NB4 (cell line): ENCODE results near the gene SURF4.

Experiments used
- DNase-seq: peaks from one replicate; pipeline ENCODE4 v3.0.0; 2010; ENCODE audit warnings: low read depth
- H3K4me3 ChIP-seq: one replicate; pipeline ENCODE4 v1.5.1; 2011; ENCODE audit warnings: mild to moderate bottlenecking, low read depth, low read length, moderate library complexity
- MYC ChIP-seq: IDR thresholded peaks from 2 replicates; pipeline ENCODE4 v1.6.1; 2011; ENCODE audit warnings: low read depth, low read length
- POLR2A ChIP-seq: IDR thresholded peaks from 2 replicates; pipeline ENCODE4 v1.6.1; 2011; ENCODE audit warnings: mild to moderate bottlenecking; ENCODE audit not compliant: insufficient read length; ENCODE audit errors: extremely low read depth
- TF ChIP-seq, protein P1 (sequence below): IDR thresholded peaks from one replicate; pipeline ENCODE4 v1.5.1; 2012; ENCODE audit warnings: low read depth, low read length
- TF ChIP-seq, protein P2 (sequence below): IDR thresholded peaks from 2 replicates; pipeline ENCODE4 v1.6.1; 2011; ENCODE audit warnings: low read depth, low read length

SURF4 gene

DNA sequence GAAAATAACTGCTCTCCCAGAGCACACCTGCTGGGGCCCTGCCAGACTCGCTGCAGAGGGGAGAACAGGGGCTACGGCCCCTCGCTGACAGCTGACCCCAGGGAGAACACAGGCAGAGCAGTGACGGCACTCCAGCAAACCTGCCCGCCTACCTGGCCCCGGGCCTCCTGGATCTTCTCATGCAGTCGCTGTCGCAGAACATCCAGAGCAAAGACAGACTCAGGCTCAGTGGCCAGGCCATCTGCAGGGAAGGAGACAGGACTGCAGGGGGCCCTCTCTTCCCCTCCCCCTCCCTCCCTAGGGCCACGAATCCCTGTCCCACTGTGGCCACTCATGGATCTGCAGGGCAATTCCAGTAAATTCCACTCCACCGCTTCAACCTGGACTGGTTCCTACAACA lies 42.3 kb downstream of the SURF4 start:
- peak; percentile 7 for DNase-seq
- no peak overlapping the region for H3K4me3 ChIP-seq
- TF ChIP-seq, protein P1, sequence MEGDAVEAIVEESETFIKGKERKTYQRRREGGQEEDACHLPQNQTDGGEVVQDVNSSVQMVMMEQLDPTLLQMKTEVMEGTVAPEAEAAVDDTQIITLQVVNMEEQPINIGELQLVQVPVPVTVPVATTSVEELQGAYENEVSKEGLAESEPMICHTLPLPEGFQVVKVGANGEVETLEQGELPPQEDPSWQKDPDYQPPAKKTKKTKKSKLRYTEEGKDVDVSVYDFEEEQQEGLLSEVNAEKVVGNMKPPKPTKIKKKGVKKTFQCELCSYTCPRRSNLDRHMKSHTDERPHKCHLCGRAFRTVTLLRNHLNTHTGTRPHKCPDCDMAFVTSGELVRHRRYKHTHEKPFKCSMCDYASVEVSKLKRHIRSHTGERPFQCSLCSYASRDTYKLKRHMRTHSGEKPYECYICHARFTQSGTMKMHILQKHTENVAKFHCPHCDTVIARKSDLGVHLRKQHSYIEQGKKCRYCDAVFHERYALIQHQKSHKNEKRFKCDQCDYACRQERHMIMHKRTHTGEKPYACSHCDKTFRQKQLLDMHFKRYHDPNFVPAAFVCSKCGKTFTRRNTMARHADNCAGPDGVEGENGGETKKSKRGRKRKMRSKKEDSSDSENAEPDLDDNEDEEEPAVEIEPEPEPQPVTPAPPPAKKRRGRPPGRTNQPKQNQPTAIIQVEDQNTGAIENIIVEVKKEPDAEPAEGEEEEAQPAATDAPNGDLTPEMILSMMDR = no peak
- TF ChIP-seq POLR2A = no peak
- TF ChIP-seq, protein P2, sequence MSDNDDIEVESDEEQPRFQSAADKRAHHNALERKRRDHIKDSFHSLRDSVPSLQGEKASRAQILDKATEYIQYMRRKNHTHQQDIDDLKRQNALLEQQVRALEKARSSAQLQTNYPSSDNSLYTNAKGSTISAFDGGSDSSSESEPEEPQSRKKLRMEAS = no peak
- TF ChIP-seq MYC = no peak

DNA sequence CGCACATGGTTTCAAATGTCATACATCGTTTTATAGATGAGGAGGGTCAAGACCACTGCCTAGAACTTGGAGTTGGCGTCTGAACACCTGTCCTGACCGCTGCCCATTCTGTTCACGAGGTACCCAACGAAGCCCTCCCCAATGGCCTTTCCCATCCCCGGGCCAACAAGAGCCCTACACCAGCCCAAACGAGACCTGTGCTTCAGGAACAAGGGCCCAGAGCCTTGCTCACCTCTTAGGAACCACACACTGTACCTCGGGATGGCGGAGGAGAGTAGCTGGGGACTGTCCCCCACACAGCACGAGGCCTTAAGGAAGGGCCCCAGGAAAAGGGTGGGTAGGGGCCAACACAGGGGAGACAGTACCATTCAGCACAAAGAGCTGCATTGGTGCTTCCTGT lies 42.8 kb downstream of the SURF4 start:
- TF ChIP-seq, protein P2 = no peak
- no peak for TF ChIP-seq MYC
- no peak for TF ChIP-seq POLR2A
- TF ChIP-seq, protein P1 = no peak
- peak; percentile 1 for DNase-seq
- H3K4me3 ChIP-seq = no peak overlapping the region

DNA sequence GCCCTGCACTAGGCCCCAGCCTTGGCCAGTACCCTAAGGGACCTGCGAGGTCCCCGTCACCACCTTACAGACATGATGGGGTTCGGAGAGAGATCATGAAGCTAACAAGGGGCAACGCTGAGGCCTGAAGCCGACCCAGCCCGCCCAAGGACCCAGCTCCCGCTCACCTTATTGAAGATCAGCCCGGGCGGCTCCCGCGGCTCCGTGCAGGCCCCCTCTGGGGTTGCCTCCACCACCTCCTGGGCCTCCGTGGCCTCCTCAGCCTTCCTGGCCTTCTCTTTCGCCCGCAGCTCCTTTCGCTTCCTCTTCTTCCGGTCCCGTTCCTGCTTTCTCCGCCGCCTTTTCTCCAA lies 43.5 kb downstream of the SURF4 start:
- TF ChIP-seq POLR2A (no peak), MYC (no peak)
- TF ChIP-seq, protein P1 = no peak
- TF ChIP-seq, protein P2 = no peak
- no peak overlapping the region for H3K4me3 ChIP-seq
- DNase-seq = no peak

DNA sequence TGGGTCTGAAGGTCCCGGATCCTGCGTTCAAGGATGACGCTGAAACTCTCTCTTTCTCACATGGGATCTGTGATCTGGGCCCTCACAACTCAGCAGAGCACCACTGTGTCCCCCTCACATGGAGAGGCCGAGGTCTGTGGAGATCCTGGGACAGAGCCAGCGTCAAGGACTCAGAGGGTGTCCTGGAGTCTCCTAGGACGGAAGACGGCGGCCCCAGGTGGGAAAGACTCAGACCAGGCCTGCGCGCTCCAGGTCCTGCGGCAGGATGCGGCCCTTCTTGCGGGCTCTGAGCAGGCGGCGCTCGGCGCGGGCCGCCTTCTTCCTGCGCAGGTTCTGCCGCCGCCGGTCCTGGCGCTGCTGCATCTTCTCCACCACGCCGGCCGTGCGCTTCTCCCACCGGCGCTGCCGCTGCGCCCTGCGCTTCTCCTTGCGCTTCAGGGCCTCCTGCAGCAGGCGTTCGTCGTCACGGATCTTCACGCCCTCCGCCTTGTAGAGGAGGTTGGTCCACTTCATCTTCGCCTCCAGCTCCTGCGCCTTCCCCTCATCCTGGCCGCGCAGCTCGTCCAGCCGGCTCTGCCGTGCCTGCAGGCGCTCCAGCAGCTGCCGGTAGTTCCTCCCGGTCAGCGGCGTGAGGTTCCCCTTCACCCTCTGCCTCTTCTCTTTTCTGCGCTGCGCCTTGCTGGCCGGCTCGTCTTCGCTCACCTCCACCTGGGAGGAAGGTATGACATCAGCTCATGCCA lies 44.0 kb downstream of the SURF4 start:
- TF ChIP-seq, protein P1 = no peak
- TF ChIP-seq POLR2A (no peak), MYC (no peak)
- TF ChIP-seq, protein P2 = no peak
- DNase-seq = no peak
- no peak overlapping the region for H3K4me3 ChIP-seq

DNA sequence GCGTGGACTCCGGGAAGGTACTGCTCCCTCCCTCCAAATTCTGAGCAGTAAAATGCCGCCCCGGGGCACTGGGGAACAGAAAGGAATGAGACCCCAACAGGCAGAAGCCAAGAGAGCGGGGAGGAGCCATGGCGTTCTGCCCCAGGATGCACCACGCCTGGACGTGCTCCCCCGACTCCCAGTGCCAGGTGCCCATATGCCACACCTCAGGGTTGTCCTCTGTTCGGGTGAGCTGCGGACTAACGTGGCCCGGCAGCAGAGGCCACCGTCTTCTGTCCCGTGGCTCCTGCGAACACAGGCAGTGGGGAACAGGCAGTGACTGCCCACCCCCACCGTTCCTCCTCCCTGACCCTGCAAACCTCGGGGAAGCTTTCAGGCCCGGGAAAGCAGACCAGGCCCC lies 44.6 kb downstream of the SURF4 start:
- DNase-seq = no peak
- no peak overlapping the region for H3K4me3 ChIP-seq
- TF ChIP-seq, protein P2 = no peak
- TF ChIP-seq, protein P1 = no peak
- TF ChIP-seq MYC = no peak
- TF ChIP-seq POLR2A = no peak
